ENCODE results near the gene YJEFN3. TPM values are rescaled to one million over a fixed set of nuclear protein-coding genes. Genes with fewer than 3 reads are reported as not detected.

YJEFN3 gene
- total RNA-seq, 8 experiments from 2014 or later = 1.1 to 10.6 (median 4.2) TPM

DNA sequence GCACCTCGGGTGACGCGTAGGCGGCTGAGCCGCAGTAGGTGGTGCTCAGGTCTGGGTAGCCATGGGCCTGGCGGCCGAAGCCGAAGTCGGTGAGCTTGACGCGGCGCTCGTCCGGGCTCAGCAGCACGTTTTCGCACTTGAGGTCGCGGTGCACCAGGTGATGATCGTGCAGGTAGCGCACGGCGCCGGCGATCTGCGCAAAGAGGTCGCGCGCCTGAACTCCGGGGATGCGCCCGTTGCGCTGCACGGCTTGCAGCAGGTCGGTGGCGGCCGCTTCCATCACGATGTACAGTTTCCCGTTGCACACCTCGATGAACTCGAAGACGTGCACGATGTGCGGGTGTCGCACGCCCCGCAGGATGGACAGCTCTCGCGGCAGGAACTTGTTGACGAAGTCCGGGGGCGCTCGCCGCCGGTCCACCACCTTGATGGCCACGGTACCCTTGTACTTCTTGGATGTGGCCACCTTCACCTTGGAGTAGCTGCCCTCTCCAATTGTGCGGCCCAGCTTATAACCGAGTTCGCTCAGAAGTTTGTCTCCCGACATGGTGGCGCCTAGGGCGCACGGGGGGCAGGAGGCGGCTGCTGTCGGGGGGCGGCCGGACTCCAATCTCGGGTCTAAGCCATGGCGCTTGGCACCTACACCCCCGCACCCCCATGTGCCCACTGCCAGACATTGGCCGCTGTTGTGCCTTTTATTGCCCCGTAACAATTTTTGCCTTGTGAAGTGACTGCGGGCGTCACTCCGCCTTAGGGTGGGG is 13.7 kb upstream of the YJEFN3 start, which contains the start of gene TSSK6:
Gene TSSK6, minus strand, starts transcription at position 668 of the 761 bp plus-strand sequence. Its CDS starts 121 bp downstream, at position 547.
- H3K27ac ChIP-seq = peak within 1 kb of the TSS; percentile 79 to 84
- peaks cover 7 to 10% of the 10 kb centered on the region in 2 donors for H3K4me1 ChIP-seq (replicated peaks in 1 of 2)
- no peak for ATAC-seq (replicated peaks in 6 of 8)
- H3K4me3 ChIP-seq = peak within 1 kb of the TSS; percentile 81 to 99 (median 85)
- in situ Hi-C loops (cut with MboI; ENCODE audit: low pct_unique_long_range_greater_than_20kb in 2 of 9, low sequenced_read_pairs in 9 of 9, unreplicated experiment in 9 of 9) = no loop called here
- 83 to 100% (median 95%) methylated on average over 2 to 7 of the region's 74 CpGs; no CpG with 5 or more reads in 5 of the 10 experiments for WGBS, 10 experiments

DNA sequence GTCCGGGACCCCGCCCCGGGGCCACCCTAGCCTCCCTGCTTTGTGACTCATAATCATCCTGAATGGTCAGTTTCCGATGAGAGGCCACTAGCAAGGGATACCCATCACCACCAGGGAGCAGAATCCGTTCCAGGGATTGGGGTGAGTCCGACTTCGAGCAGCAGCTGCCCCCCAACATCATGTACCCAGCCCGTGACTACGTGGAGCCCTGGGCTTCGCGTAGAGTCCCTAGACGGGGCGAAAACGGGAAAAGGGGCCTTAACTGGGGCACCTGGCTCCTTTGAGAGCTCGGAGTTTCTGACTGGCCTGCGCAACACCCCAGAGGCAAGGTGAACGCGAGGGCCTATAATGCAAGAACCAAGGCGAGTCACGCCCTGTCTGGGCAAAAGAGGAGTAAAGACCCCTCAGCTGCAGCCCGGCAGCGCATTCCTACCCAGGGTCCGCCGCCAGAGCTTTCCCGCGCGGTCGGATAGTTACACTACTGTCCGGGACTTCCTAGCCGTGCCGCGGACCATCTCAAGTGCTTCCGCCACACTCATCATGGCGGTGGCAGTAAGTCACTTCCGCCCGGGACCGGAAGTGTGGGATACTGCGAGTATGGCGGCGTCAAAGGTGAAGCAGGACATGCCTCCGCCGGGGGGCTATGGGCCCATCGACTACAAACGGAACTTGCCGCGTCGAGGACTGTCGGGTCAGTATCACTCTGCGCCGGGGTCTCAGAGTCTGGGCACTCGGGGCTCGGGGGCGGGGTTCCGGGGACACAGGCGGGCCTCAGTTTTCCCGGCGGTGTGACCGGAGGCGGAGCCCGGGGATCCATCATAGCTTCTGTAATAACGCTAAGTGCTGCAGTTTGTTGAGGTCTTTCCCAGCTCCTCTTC is 12.8 kb upstream of the YJEFN3 start, which contains the start of gene NDUFA13:
Gene NDUFA13, plus strand, starts transcription at position 584 of the 878 bp plus-strand sequence. Its CDS starts 14 bp downstream, at position 598.
- Histone ChIP-seq H3K4me1 (replicated peaks in 1 of 2) (peaks cover 7 to 10% of the 10 kb centered on the region in 2 donors), H3K27ac (peak within 1 kb of the TSS; percentile 79 to 84), H3K4me3 (peak within 1 kb of the TSS; percentile 81 to 99 (median 85))
- ATAC-seq (replicated peaks in 6 of 8) = peak; percentile 92 to 97 (median 96)
- WGBS, 10 experiments = 0 to 28% (median 8%) methylated on average over 2 to 17 of the region's 61 CpGs; no CpG with 5 or more reads in 3 of the 10 experiments
- in situ Hi-C loops (cut with MboI; ENCODE audit: low pct_unique_long_range_greater_than_20kb in 2 of 9, low sequenced_read_pairs in 9 of 9, unreplicated experiment in 9 of 9) = no loop called here

DNA sequence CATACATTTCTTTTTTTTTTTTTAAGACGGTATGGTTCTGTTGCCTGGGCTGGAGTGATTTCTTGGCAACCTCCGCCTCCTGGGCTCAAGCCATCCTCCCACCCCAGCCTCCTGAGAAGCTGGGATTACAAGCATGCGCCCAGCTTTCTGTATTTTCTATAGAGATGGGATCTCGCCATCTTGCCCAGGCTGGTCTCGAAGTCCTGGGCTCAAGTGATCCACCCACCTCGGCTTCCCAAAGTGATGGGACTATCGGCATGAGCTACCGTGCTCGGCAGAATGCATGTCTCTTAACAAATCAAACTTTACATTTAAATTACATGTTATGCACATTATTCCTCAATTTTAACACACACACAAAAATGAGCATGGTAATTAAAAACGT is 11.5 kb upstream of the YJEFN3 start:
- ATAC-seq (replicated peaks in 6 of 8) = peak in 1 of 8 experiments; percentile 6
- 10 to 93% (median 80%) methylated on average over 1 to 9 of the region's 10 CpGs; no CpG with 5 or more reads in 1 of the 10 experiments for WGBS, 10 experiments
- in situ Hi-C loops (cut with MboI; ENCODE audit: low pct_unique_long_range_greater_than_20kb in 2 of 9, low sequenced_read_pairs in 9 of 9, unreplicated experiment in 9 of 9) = no loop called here
- Histone ChIP-seq H3K4me3 (peak overlapping the region in 3 of 5 donors; percentile 81 to 99 (median 85)), H3K4me1 (replicated peaks in 1 of 2) (peaks cover 7 to 10% of the 10 kb centered on the region in 2 donors), H3K27ac (no peak overlapping the region)

DNA sequence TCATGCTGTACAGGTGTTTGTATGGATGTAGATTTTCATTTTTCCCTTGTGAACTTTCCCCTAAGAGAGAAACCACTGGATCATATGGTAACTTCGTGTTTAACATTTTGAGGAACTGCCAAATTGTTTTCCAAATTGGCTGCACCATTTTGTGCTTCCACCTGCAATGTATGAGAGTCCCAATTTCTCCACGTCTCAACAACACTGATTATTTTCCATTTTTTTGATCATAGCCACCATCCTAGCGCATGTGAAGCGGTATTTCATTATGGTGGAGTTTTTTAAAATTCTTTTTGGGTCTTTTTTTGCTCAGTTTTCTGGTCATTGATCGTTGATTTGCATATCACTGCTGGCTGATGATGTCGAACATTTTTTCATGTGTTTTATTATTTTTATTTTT is 7.7 kb upstream of the YJEFN3 start:
- in situ Hi-C loops (cut with MboI; ENCODE audit: low pct_unique_long_range_greater_than_20kb in 2 of 9, low sequenced_read_pairs in 9 of 9, unreplicated experiment in 9 of 9) = loop anchor here in 1 of 9 experiments (10.0 kb wide), 1 partner anchor 124 kb away; the partner anchor contains the start of gene GMIP
- Histone ChIP-seq H3K27ac (no peak overlapping the region), H3K4me3 (no peak overlapping the region), H3K4me1 (replicated peaks in 1 of 2) (peaks cover 16 to 17% of the 10 kb centered on the region in 2 donors)
- ATAC-seq (replicated peaks in 6 of 8) = no peak
- 68 to 100% (median 92%) methylated on average over 1 to 6 of the region's 6 CpGs; no CpG with 5 or more reads in 1 of the 10 experiments for WGBS, 10 experiments

DNA sequence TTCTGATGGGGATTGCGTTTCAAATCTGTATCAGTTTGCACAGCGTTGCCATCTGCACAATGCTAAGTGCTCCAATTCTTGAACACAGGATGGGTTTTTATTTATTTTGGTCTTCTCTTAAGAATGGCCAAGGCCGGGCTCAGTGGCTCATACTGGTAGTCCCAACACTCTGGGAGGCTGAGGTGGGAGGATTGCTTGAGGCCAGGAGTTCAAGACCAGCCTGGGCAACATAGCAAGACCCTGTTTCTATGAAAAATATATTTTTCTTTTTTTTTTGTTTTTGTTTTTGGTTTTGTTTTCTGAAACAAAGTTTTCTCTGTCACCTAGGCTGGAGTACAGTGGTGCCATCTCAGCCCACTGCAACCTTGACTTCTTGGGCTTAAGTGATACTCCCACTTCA is 5.5 kb upstream of the YJEFN3 start:
- Histone ChIP-seq H3K4me3 (no peak overlapping the region), H3K27ac (no peak overlapping the region), H3K4me1 (replicated peaks in 1 of 2) (peaks cover 19 to 23% of the 10 kb centered on the region in 2 donors)
- in situ Hi-C loops (cut with MboI; ENCODE audit: low pct_unique_long_range_greater_than_20kb in 2 of 9, low sequenced_read_pairs in 9 of 9, unreplicated experiment in 9 of 9) = loop anchor here in 1 of 9 experiments (10.0 kb wide), 1 partner anchor 122 kb away; the partner anchor contains the start of gene GMIP
- no peak for ATAC-seq (replicated peaks in 6 of 8)
- 63 to 100% (median 89%) methylated on average over 1 to 3 of the region's 3 CpGs for WGBS, 10 experiments

DNA sequence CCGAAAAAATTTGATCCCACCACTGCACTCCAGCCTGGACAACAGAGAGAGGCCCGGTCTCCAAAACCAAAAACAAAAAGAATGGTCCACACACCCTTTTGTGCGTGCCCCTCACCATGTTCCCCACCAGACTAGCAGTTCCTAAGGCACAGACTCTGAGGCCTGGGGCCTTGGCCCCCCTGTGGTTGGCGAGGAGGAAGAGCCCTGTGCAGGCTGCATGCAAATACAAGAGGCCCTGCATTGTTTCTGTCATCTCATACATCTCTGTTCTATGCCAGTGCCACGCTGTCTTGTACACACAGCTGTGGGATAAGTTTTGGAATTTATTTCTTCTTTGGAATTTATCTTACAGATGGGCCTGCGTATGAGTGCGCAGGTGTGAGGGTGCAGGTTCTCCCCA is 4.7 kb upstream of the YJEFN3 start:
- Histone ChIP-seq H3K4me3 (no peak overlapping the region), H3K4me1 (replicated peaks in 1 of 2) (peaks cover 22 to 30% of the 10 kb centered on the region in 2 donors), H3K27ac (no peak overlapping the region)
- in situ Hi-C loops (cut with MboI; ENCODE audit: low pct_unique_long_range_greater_than_20kb in 2 of 9, low sequenced_read_pairs in 9 of 9, unreplicated experiment in 9 of 9) = loop anchor here in 1 of 9 experiments (10.0 kb wide), 1 partner anchor 121 kb away; the partner anchor contains the start of gene GMIP
- ATAC-seq (replicated peaks in 6 of 8) = no peak
- 75 to 100% (median 89%) methylated on average over 2 to 3 of the region's 7 CpGs; no CpG with 5 or more reads in 6 of the 10 experiments for WGBS, 10 experiments

DNA sequence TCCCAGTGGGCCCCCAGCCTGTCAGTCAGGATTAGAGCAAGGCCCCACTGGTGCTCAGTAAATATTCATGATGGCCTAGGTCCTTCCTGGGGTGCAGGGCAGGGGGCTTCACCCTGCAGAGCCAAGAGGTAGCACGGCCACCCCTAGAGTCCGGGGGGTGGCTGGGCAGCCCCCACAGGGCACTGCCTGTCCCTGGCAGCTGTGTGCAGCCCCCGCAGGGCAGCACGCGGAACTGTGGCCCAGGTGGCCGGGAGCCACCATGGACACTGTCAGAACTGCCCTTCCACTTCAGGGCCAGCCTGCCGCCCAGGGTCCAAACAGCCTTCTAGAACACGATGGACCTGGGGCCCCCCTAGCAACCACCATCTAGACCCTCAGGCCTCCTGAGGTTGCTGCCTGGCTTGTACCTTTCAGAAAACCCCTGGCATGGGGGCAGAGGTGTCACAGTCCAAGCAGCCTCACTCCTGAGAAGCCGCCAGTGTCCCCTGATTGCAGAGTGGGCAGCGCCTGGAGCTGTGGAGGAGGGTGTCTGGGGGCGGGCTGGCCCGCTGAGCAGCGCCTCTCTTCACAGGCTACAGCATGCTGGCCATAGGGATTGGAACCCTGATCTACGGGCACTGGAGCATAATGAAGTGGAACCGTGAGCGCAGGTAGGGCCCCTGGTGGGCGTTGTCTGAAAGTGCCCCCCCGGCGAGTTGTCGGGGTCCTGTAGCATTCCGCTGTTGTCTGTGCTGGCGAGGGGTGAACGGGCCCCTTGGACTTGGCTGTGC is 2.9 kb upstream of the YJEFN3 start:
- WGBS, 10 experiments = 83 to 93% (median 83%) methylated on average over 2 to 6 of the region's 23 CpGs; no CpG with 5 or more reads in 5 of the 10 experiments
- in situ Hi-C loops (cut with MboI; ENCODE audit: low pct_unique_long_range_greater_than_20kb in 2 of 9, low sequenced_read_pairs in 9 of 9, unreplicated experiment in 9 of 9) = loop anchor here in 4 of 9 experiments (10.0 to 25.0 kb wide), 2 partner anchors 112 to 119 kb away; partner anchors contain the start of genes GMIP (in 4 of the 4) and LPAR2 (in 3 of the 4)
- Histone ChIP-seq H3K27ac (peak overlapping the region in 1 of 2 donors; percentile 23), H3K4me1 (replicated peaks in 1 of 2) (peaks cover 22 to 33% of the 10 kb centered on the region in 2 donors), H3K4me3 (no peak overlapping the region)
- peak in 5 of 8 experiments; percentile 14 to 63 (median 46) for ATAC-seq (replicated peaks in 6 of 8)

DNA sequence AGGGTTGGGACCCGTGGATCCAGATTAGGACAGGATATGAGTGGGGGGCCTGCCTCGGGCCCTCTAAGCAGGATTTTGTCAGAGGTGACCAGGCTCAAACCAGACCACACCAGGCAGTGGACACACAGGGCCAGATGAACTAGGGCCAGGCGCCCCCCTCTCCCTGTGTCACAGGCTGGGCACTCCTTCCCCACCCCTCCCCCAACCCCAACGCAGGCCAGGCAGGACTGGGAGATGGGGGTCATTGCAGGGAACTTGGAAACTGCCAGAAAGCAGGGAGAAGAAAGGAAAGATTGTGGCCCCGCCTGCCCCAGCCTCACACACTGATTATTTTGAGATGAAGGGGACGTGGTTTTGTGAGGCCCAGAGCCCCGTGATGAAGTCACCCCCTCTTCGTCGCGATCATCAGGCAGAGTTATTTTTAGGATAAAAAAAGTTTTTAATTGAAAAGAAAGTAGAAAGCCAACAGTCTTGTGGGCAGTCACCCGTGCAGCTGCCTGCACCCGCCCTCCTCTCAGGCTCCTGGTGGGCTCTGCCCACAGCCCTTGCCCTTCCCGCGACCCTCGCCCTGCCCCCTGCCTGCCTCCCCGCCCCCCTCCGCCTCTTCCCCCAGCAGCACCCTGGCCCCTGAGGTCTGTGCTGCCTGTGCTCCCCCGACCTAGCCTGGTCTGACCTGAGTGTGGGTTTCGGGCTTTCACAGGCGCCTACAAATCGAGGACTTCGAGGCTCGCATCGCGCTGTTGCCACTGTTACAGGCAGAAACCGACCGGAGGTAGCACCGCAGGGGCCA is 1.9 kb upstream of the YJEFN3 start:
- Histone ChIP-seq H3K27ac (peak overlapping the region; percentile 18 to 62), H3K4me3 (no peak overlapping the region), H3K4me1 (replicated peaks in 1 of 2) (peaks cover 22 to 33% of the 10 kb centered on the region in 2 donors)
- ATAC-seq (replicated peaks in 6 of 8) = peak in 5 of 8 experiments; percentile 7 to 63 (median 58)
- WGBS, 10 experiments = 33 to 89% (median 77%) methylated on average over 1 to 7 of the region's 28 CpGs; no CpG with 5 or more reads in 4 of the 10 experiments
- in situ Hi-C loops (cut with MboI; ENCODE audit: low pct_unique_long_range_greater_than_20kb in 2 of 9, low sequenced_read_pairs in 9 of 9, unreplicated experiment in 9 of 9) = loop anchor here in 4 of 9 experiments (10.0 to 25.0 kb wide), 2 partner anchors 111 to 118 kb away; partner anchors contain the start of genes GMIP (in 4 of the 4) and LPAR2 (in 3 of the 4)

DNA sequence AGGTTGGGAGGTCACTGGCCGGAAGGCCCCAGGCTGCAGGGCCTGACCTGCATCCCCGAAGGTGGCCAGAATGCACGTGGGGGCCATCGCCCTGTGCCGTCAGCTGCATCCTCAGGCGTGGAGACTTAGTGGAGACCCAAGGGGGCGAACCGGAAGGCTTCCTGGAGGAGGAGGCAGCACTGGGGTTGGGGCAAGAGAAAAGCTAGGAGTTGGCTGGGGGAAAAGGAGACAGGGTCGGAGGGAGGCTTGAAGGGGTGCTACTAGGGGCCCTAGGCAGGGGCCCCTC is 1.4 kb upstream of the YJEFN3 start:
- H3K4me3 ChIP-seq = no peak overlapping the region
- peaks cover 22 to 36% of the 10 kb centered on the region in 2 donors for H3K4me1 ChIP-seq (replicated peaks in 1 of 2)
- ATAC-seq (replicated peaks in 6 of 8) = no peak
- 87 to 97% methylated on average over 3 to 6 of the region's 9 CpGs; no CpG with 5 or more reads in 8 of the 10 experiments for WGBS, 10 experiments
- in situ Hi-C loops (cut with MboI; ENCODE audit: low pct_unique_long_range_greater_than_20kb in 2 of 9, low sequenced_read_pairs in 9 of 9, unreplicated experiment in 9 of 9) = loop anchor here in 4 of 9 experiments (10.0 to 25.0 kb wide), 2 partner anchors 110 to 117 kb away; partner anchors contain the start of genes GMIP (in 4 of the 4) and LPAR2 (in 3 of the 4)
- peak overlapping the region in 1 of 2 donors; percentile 46 for H3K27ac ChIP-seq

DNA sequence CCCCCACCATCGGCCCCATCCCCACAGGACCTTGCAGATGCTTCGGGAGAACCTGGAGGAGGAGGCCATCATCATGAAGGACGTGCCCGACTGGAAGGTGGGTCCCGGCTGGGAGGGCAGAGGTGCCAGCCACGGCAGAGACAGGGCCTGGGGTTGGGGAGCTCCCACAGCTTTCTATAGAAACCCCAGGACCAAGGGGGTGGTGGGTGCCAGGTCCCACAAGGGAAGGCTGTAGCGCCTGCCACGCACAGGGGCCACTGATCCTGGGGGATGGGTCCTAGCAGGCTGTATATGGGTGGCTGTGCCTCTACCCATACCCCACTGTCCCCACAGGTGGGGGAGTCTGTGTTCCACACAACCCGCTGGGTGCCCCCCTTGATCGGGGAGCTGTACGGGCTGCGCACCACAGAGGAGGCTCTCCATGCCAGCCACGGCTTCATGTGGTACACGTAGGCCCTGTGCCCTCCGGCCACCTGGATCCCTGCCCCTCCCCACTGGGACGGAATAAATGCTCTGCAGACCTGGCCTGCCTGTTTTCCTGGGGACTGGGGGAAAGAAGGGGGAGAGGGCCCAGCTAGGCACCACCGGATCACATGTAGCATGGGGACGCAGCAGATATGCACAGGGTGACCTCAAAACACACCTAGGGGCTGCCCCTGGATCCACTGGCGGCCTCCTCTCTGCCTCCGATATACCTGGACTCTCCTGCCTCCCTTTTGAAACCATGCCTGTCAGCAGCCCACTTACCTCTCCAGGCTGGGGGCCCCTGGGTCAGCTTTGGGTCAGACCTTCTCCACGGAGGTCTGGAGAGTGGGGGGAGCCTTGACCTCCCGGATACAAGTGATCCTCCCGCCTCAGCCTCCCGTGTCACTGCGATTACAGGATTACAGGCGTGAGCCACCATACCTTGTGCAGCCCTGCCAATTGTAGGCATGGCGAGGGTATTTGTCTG is 761 bp upstream of the YJEFN3 start:
- Histone ChIP-seq H3K4me1 (replicated peaks in 1 of 2) (peaks cover 24 to 39% of the 10 kb centered on the region in 2 donors), H3K27ac (no peak overlapping the region), H3K4me3 (peak overlapping the region in 1 of 5 donors; percentile 40)
- 20 to 100% (median 85%) methylated on average over 1 to 5 of the region's 27 CpGs; no CpG with 5 or more reads in 6 of the 10 experiments for WGBS, 10 experiments
- in situ Hi-C loops (cut with MboI; ENCODE audit: low pct_unique_long_range_greater_than_20kb in 2 of 9, low sequenced_read_pairs in 9 of 9, unreplicated experiment in 9 of 9) = loop anchor here in 4 of 9 experiments (10.0 to 25.0 kb wide), 2 partner anchors 109 to 117 kb away; partner anchors contain the start of genes GMIP (in 4 of the 4) and LPAR2 (in 3 of the 4)
- no peak for ATAC-seq (replicated peaks in 6 of 8)
